ENCODE results near the gene PCGF6. TPM values are rescaled to one million over a fixed set of nuclear protein-coding genes. Genes with fewer than 3 reads are reported as not detected.
"Not testable (repeated sequence)": the region's sequence is repeated elsewhere in the genome, so short reads cannot be mapped to it uniquely, and the experiment has no call there.

The PCGF6 gene
- total RNA-seq, 4 donors from 2014 or later: 5.8 to 10.8 (median 9.6) TPM

DNA sequence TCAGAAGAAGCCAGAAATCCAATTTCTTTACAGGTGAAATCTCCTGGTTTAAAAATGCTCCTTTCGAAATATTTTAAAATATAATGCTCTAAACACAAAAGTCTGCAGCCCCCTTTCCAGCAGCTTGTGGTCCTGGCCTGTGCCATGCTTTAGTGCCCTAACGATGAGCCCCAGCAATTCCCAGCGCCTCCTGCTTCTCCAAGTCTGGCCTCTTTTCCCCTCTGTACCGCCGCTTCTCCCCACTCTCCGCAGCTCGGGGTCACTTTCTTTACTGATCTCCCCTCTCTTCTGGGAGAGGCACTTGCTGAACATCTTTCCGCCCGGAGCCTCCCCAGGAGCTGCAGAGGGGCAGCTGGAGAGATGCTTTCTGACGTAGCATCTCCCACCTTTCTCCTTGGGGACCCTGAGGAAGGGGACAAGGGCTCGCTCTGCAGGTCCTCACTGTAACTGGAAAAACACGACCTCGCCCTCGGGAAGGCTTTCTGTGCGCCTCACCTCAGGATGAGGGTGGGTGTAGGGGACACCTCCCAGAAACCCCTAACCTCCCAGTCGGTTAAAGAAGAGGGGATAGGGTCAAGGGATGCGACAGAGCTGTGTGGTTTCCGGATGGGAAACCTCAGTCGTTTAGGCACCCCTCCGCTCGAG, 74.6 kb downstream of the PCGF6 start:
- peaks cover 5 to 17% of the 10 kb centered on the region in 2 donors for H3K4me1 ChIP-seq
- intact Hi-C loops (cut with DNase I): no loop called here
- no peak overlapping the region for H3K4me3 ChIP-seq (replicated peaks in 1 of 3)
- TF ChIP-seq, protein P1, sequence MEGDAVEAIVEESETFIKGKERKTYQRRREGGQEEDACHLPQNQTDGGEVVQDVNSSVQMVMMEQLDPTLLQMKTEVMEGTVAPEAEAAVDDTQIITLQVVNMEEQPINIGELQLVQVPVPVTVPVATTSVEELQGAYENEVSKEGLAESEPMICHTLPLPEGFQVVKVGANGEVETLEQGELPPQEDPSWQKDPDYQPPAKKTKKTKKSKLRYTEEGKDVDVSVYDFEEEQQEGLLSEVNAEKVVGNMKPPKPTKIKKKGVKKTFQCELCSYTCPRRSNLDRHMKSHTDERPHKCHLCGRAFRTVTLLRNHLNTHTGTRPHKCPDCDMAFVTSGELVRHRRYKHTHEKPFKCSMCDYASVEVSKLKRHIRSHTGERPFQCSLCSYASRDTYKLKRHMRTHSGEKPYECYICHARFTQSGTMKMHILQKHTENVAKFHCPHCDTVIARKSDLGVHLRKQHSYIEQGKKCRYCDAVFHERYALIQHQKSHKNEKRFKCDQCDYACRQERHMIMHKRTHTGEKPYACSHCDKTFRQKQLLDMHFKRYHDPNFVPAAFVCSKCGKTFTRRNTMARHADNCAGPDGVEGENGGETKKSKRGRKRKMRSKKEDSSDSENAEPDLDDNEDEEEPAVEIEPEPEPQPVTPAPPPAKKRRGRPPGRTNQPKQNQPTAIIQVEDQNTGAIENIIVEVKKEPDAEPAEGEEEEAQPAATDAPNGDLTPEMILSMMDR (IDR thresholded peaks at IDR 0.05): no peak
- no peak for TF ChIP-seq POLR2A (IDR thresholded peaks at IDR 0.05)
- no peak overlapping the region for H3K27ac ChIP-seq
- no peaks in the 10 kb centered on the region for H3K9me3 ChIP-seq
- no peak for DNase-seq
- peaks cover 22% of the 10 kb centered on the region for H3K27me3 ChIP-seq
- WGBS, 2 donors: 11 to 18% methylated on average over 15 to 18 of the region's 21 CpGs
- H3K36me3 ChIP-seq: no peaks in the 10 kb centered on the region

DNA sequence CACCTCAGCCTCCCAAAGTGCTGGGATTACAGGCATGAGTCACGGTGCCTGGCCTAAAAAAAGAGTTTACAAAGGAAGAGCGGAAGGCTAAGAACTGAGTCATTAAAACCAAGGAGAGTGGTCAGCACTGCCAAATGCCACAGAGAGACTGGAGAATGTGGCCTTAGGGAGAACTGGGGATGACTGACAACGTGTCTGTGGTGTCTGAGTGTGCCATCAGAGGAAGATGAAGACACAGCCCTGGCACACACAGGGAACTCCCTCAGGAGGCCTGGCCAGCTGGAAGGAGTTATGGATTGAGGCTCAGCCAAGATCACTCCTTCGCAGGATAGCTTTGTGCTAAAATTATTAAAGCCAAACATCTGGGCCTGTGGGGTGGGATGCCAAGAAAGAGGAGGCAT, 77.9 kb downstream of the PCGF6 start:
- no peak overlapping the region for H3K27ac ChIP-seq
- no peak for DNase-seq
- 50 to 63% methylated on average over 4 of the region's 4 CpGs for WGBS, 2 donors
- no peaks in the 10 kb centered on the region for H3K9me3 ChIP-seq
- no peak for TF ChIP-seq POLR2A (IDR thresholded peaks at IDR 0.05)
- TF ChIP-seq, protein P1 (IDR thresholded peaks at IDR 0.05): no peak
- no peak overlapping the region for H3K4me3 ChIP-seq (replicated peaks in 1 of 3)
- intact Hi-C loops (cut with DNase I): no loop called here
- H3K36me3 ChIP-seq: no peaks in the 10 kb centered on the region
- H3K4me1 ChIP-seq: peaks cover 5 to 16% of the 10 kb centered on the region in 2 donors
- peaks cover 17% of the 10 kb centered on the region for H3K27me3 ChIP-seq

DNA sequence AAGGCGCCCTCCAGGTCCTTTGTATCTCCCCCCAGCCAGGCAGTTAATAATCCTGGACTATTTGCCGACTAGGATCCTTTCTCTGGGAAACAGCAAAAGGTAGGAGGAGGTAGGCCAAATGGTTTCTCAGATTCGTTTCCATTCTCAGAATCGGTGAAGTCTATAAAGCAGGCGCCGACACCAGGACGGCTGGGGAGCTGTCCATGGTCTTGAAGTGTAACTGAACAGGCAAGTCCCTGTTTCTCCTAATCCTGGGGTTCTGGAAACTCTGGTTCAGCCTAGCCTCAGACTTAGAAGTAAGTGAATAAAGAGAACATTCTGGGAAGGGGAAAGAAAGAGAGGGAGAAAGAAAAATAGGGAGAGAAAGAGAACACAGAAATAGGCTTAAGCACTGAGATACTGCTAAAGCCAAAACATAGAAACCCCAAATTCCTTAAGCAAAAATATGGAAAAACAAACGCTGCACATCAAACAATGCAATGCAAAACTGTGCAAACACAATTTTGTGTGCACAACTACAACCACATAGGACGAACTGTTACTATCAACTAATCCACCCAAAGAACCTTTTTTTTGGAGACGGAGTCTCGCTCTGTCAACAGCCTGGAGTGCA, 85.1 kb downstream of the PCGF6 start:
- no peak overlapping the region for H3K4me3 ChIP-seq (replicated peaks in 1 of 3)
- intact Hi-C loops (cut with DNase I): no loop called here
- 29 to 30% methylated on average over 11 of the region's 11 CpGs for WGBS, 2 donors
- no peaks in the 10 kb centered on the region for H3K36me3 ChIP-seq
- no peaks in the 10 kb centered on the region for H3K27me3 ChIP-seq
- no peaks in the 10 kb centered on the region for H3K9me3 ChIP-seq
- TF ChIP-seq, protein P1 (IDR thresholded peaks at IDR 0.05): no peak
- no peak for TF ChIP-seq POLR2A (IDR thresholded peaks at IDR 0.05)
- H3K4me1 ChIP-seq: no peaks in the 10 kb centered on the region
- H3K27ac ChIP-seq: no peak overlapping the region
- DNase-seq: peak; percentile 62 to 84

DNA sequence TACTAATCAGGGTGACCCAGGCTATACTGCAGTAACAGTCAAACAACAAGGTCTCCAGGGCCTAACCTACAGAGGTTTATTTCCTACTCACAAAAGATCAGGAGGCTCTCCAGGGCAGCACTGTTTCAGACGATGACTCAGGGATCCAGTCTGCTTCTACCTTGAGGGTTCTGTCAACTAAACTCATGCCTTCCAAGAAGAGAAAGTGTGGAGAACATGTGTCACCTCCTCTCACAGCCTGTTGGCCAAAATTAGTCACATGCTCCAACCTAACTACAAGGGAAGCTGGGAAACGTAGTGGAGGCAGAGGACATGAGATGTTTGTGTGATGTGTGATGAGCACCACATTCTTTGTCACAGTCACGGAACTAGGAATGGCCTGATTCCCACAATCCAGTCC, 88.7 kb downstream of the PCGF6 start:
- Histone ChIP-seq H3K9me3 (no peaks in the 10 kb centered on the region), H3K36me3 (no peaks in the 10 kb centered on the region), H3K27ac (no peak overlapping the region), H3K4me3 (replicated peaks in 1 of 3) (no peak overlapping the region), H3K4me1 (no peaks in the 10 kb centered on the region), H3K27me3 (no peaks in the 10 kb centered on the region)
- no peak for DNase-seq
- WGBS, 2 donors: 75 to 82% methylated on average over 3 of the region's 3 CpGs
- TF ChIP-seq POLR2A (IDR thresholded peaks at IDR 0.05): no peak
- intact Hi-C loops (cut with DNase I): no loop called here

DNA sequence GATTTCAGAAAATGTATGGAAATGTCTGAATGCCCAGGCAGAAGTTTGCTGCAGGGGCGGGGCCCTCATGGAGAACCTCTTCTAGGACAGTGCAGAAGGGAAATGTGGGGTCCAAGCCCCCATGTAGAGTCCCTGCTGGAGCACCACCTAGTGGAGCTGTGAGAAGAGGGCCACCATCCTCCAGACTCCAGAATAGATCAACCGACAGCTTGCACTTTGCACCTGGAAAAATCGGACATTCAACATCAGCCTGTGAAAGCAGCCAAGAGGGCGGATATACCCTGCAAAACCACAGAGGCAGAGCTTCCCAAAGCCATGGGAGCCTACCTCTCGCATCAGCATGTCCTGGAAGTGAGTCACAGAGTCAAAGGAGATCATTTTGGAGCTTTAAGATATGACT, 91.0 kb downstream of the PCGF6 start:
- no peaks in the 10 kb centered on the region for H3K9me3 ChIP-seq
- no peaks in the 10 kb centered on the region for H3K27me3 ChIP-seq
- TF ChIP-seq, protein P1 (IDR thresholded peaks at IDR 0.05): no peak
- TF ChIP-seq POLR2A (IDR thresholded peaks at IDR 0.05): no peak
- 92 to 94% methylated on average over 5 of the region's 5 CpGs for WGBS, 2 donors
- intact Hi-C loops (cut with DNase I): no loop called here
- no peak for DNase-seq
- H3K27ac ChIP-seq: no peak overlapping the region
- no peaks in the 10 kb centered on the region for H3K36me3 ChIP-seq
- H3K4me1 ChIP-seq: no peaks in the 10 kb centered on the region
- H3K4me3 ChIP-seq (replicated peaks in 1 of 3): no peak overlapping the region

DNA sequence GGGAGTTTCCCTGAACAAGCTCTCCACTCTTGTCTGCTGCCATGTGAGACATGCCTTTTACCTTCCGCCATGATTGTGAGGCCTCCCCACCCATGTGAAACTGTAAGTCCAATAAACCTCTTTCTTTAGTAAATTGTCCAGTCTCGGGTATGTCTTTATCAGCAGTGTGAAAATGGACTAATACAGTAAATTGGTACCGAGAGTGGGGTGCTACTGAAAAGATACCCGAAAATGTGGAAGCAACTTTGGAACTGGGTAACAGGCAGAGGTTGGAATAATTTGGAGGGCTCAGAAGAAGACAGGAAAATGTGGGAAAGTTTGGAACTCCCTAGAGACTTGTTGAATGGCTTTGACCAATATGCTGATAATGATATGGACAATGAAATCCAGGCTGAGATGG, 92.0 kb downstream of the PCGF6 start:
- intact Hi-C loops (cut with DNase I): not testable (repeated sequence)
- 88% methylated on average over 4 of the region's 4 CpGs for WGBS, 2 donors

More for the DNA sequence above, 92.0 kb downstream of the PCGF6 start:
- DNase-seq; H3K4me3 ChIP-seq (replicated peaks in 1 of 3); H3K9me3 ChIP-seq; H3K4me1 ChIP-seq; H3K27me3 ChIP-seq; H3K27ac ChIP-seq; H3K36me3 ChIP-seq: not testable (repeated sequence)
